Measurements from ENCODE around the gene C10orf90. TPM values are rescaled to one million over a fixed set of nuclear protein-coding genes. Genes with fewer than 3 reads are reported as not detected.

C10orf90 gene
- total RNA-seq, 1 donor from 2014 or later = not detected

DNA sequence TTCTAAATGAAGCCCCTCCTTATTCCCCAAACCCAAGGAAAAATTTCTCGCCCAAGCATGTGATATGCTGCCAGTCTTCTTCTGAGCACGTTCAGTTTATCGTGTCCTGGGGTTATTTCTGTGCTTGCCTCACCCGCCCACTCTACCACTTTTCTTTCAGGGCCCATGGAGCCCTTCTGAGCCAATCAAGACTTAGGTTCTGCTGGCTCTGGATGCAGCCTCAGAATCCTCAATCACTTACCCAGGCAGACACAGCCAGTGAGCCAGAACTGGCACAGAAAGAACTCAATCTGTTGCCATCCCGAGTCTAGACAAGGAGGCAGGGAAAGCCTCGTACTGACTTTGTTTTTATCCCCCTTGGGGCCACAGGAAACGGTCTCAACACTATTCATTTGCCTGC lies 34.2 kb upstream of the C10orf90 start:
- no peaks in the 10 kb centered on the region for H3K9me3 Mint-ChIP-seq
- no peak overlapping the region for H2AFZ ChIP-seq (replicated peaks)

DNA sequence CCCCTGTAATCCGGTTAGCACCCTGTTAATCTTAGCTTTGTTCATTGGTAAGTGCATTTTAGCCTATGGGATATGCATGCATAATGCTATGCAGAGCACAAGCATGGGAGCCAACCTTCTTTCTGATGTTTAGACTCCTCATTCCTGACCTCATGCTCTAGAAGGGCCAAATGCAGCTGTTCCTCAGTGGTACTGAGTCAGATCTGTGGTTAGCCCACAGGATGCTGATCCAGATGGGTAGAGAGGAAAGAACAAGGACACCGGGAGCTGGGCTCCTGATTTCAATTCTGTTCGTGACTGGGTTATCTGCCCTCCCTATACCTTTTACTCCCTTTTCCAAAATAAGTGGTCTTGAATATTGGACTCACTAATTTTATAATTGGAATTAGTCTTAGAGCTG lies 31.7 kb upstream of the C10orf90 start:
- Mint-ChIP-seq H3K36me3 (no peaks in the 10 kb centered on the region), H3K9me3 (no peaks in the 10 kb centered on the region), H3K4me3 (no peak overlapping the region), H3K27ac (no peak overlapping the region), H3K4me1 (no peaks in the 10 kb centered on the region), H3K27me3 (ENCODE audit: insufficient read depth, low read depth) (peaks cover 12% of the 10 kb centered on the region)
- Histone ChIP-seq H3K4me1 (peaks cover 13% of the 10 kb centered on the region), H4K20me1 (ENCODE audit: low read depth) (no peaks in the 10 kb centered on the region), H3K79me2 (ENCODE audit: low read depth) (no peaks in the 10 kb centered on the region), H3K9me3 (ENCODE audit: low read depth) (no peaks in the 10 kb centered on the region), H3K9ac (no peak overlapping the region), H3K27me3 (no peaks in the 10 kb centered on the region), H3K36me3 (no peaks in the 10 kb centered on the region), H3K4me2 (peak overlapping the region; percentile 35), H3K4me3 (no peak overlapping the region), H3K27ac (no peak overlapping the region), H3F3A (ENCODE audit: low read depth) (peaks cover 9% of the 10 kb centered on the region), H2AFZ (replicated peaks) (peak overlapping the region; percentile 42)
- TF ChIP-seq, protein P1, sequence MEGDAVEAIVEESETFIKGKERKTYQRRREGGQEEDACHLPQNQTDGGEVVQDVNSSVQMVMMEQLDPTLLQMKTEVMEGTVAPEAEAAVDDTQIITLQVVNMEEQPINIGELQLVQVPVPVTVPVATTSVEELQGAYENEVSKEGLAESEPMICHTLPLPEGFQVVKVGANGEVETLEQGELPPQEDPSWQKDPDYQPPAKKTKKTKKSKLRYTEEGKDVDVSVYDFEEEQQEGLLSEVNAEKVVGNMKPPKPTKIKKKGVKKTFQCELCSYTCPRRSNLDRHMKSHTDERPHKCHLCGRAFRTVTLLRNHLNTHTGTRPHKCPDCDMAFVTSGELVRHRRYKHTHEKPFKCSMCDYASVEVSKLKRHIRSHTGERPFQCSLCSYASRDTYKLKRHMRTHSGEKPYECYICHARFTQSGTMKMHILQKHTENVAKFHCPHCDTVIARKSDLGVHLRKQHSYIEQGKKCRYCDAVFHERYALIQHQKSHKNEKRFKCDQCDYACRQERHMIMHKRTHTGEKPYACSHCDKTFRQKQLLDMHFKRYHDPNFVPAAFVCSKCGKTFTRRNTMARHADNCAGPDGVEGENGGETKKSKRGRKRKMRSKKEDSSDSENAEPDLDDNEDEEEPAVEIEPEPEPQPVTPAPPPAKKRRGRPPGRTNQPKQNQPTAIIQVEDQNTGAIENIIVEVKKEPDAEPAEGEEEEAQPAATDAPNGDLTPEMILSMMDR (IDR thresholded peaks at IDR 0.05) = no peak
- TF ChIP-seq EZH2 (IDR thresholded peaks at IDR 0.05) = no peak
- TF ChIP-seq EZH2phosphoT487 (IDR thresholded peaks at IDR 0.05) = no peak
- DNase-seq (ENCODE audit: low spot score) = no peak

More for the DNA sequence above, 34.2 kb upstream of the C10orf90 start:
- no peak for DNase-seq (ENCODE audit: low spot score)
- Histone ChIP-seq H3K4me2 (no peak overlapping the region), H3K27me3 (no peaks in the 10 kb centered on the region), H3K9ac (no peak overlapping the region), H4K20me1 (ENCODE audit: low read depth) (no peaks in the 10 kb centered on the region), H3K36me3 (no peaks in the 10 kb centered on the region), H3K4me1 (peaks cover 13% of the 10 kb centered on the region), H3F3A (ENCODE audit: low read depth) (peaks cover 9% of the 10 kb centered on the region), H3K9me3 (ENCODE audit: low read depth) (no peaks in the 10 kb centered on the region), H3K4me3 (no peak overlapping the region), H3K79me2 (ENCODE audit: low read depth) (no peaks in the 10 kb centered on the region), H3K27ac (no peak overlapping the region)
- Mint-ChIP-seq H3K36me3 (no peaks in the 10 kb centered on the region), H3K4me1 (no peaks in the 10 kb centered on the region), H3K4me3 (no peak overlapping the region), H3K27ac (no peak overlapping the region), H3K27me3 (ENCODE audit: insufficient read depth, low read depth) (peaks cover 7% of the 10 kb centered on the region)
- no peak for TF ChIP-seq EZH2phosphoT487 (IDR thresholded peaks at IDR 0.05)
- no peak for TF ChIP-seq EZH2 (IDR thresholded peaks at IDR 0.05)
- TF ChIP-seq, protein P1 (IDR thresholded peaks at IDR 0.05) = no peak

DNA sequence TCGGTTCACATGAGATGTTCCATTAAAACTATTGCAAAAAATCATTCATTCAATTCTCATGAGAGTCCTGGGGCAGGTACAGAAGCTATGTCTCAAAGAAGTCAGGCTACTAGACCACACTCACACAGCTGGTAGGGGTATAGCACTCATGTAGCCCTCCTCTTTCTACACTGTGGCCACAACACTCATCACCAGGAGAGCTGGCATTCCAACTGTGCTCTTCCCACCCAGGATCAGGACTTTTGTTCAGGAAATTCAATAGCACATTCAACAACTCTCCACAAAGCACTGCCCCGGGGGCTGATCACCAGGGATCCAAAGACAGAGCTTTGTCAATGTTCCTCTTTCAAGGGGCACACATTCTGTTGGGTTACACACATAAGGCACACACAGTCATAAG lies 31.0 kb upstream of the C10orf90 start:
- no peak overlapping the region for H3K9ac ChIP-seq
- peak overlapping the region; percentile 42 for H2AFZ ChIP-seq (replicated peaks)
- H3K36me3 Mint-ChIP-seq = no peaks in the 10 kb centered on the region
- H3K4me3 Mint-ChIP-seq = no peak overlapping the region
- TF ChIP-seq, protein P1 (IDR thresholded peaks at IDR 0.05) = no peak
- TF ChIP-seq EZH2phosphoT487 (IDR thresholded peaks at IDR 0.05) (no peak), EZH2 (IDR thresholded peaks at IDR 0.05) (no peak)
- no peaks in the 10 kb centered on the region for H3K9me3 Mint-ChIP-seq
- no peaks in the 10 kb centered on the region for H3K27me3 ChIP-seq
- peaks cover 12% of the 10 kb centered on the region for H3F3A ChIP-seq (ENCODE audit: low read depth)
- DNase-seq (ENCODE audit: low spot score) = no peak
- H3K27ac Mint-ChIP-seq = no peak overlapping the region
- peaks cover 18% of the 10 kb centered on the region for H3K4me1 ChIP-seq
- H3K4me2 ChIP-seq = peak overlapping the region; percentile 35
- no peaks in the 10 kb centered on the region for H3K79me2 ChIP-seq (ENCODE audit: low read depth)
- no peaks in the 10 kb centered on the region for H4K20me1 ChIP-seq (ENCODE audit: low read depth)
- H3K27me3 Mint-ChIP-seq (ENCODE audit: insufficient read depth, low read depth) = peaks cover 12% of the 10 kb centered on the region
- H3K4me1 Mint-ChIP-seq = no peaks in the 10 kb centered on the region
- H3K9me3 ChIP-seq (ENCODE audit: low read depth) = no peaks in the 10 kb centered on the region
- peak overlapping the region; percentile 29 for H3K27ac ChIP-seq
- no peak overlapping the region for H3K4me3 ChIP-seq
- H3K36me3 ChIP-seq = no peaks in the 10 kb centered on the region

Data from neural progenitor cell (in vitro differentiated cells).